NCI-H748 (cell line): ENCODE data around the gene COL28A1.

ENCODE experiments used
- DNase-seq: peaks from one replicate; lab custom pipeline; 2025; ENCODE audit not compliant: unreplicated experiment; lab: John Stamatoyannopoulos, UW

The COL28A1 gene

DNA sequence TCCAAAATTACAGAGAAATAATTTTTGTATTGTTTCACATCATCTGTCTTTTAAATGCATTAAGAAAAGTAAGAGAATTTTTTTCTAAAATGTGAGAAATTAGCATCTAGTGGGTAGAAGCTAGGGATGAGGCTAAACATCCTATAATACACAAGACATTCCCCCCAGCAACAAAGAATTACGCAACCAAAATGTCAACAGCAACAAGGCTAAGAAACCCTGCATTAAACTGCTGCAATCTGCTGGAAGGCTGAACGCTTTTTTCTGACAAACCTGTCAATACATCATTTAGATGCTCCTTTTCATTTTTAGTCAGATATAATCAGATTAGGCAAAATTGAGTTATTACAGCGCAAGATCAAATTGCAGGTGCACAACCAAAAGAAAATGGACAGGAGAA lies 191.1 kb downstream of the COL28A1 start:
- DNase-seq: peak; percentile 45

DNA sequence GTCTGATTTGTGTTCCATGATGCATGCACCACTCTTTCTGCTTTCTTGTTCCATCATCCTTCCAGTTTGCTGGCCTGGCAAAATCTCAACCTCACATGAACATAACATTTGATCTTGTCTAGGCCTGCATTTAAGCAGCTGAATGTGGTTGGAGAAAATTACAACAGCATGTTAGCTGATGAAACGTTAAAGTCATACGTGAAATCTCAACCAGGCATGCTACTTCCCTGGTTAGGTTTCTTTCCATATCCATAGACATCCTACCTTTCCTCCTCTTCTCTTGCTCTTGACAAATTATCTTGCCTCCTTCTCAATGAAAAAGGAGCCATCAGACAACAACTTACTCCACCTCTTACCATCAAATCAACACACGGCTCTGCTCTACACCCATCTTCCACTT lies 199.8 kb downstream of the COL28A1 start:
- no peak for DNase-seq

GRCh38 chr7:7335215-7335614 lies 200.5 kb downstream of the COL28A1 start:
- no peak for DNase-seq

- DNase-seq: no peak
Measured at GRCh38 chr7:7333610-7334009, 202.1 kb downstream of the COL28A1 start.

DNA sequence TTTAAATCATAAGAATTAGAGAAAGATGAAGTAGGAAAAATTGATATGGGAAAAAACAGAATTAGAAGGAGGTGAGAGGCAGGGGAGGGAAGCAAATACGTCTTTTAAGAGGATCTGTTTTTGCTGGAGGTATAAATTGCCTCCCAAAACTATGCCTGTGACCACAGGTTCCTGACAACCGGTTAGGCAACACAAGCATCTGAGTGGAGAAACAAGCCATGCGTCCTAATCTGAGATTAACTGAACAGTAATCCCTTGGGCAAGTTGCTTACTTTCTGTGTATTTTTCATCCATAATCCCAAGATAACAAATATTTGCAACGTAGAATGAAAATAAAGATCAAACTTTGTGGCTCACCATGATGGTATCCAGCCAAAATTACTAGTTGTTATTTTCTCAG lies 204.2 kb downstream of the COL28A1 start:
- no peak for DNase-seq

- no peak for DNase-seq
Measured at GRCh38 chr7:7330997-7331396, 204.7 kb downstream of the COL28A1 start.

DNA sequence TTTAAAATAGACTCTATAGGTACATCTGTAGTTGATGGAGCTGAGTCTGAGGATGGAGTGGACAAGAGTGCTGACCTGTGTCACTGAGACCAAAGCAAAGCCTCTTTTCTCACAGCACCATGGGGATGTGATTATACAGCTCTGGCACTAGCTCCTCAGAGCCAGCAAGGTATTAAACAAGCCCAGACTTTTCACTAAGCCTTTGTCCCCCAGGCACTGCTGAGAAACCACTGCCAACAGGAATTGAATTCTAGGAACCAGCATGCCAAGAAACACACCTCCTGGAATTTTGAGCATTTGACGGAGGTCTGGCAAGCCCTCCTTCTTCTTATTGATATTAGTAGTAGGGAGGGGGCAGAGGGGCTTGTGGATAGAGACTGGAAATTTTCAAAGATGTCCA lies 206.3 kb downstream of the COL28A1 start:
- DNase-seq: peak; percentile 6

GRCh38 chr7:7327423-7327822 lies 208.2 kb downstream of the COL28A1 start:
- DNase-seq: no peak

DNA sequence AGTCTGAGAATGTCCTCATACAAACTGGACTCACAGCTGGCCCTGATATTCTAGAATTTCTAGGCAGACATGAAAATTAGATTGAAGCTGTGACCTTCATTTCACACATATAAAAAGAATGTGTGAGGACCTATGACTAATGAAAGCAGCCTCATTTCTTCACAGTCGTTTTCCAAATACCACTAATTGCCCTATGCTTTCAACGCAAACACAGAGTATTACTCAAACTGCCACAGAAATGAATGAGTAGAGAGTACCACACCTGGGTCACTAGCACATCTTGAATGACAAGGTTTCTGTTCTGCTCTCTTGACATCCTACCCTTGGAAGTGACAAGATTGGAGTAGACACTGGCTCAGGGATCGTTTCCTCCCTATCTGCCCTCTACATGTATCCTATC lies 211.0 kb downstream of the COL28A1 start:
- no peak for DNase-seq

GRCh38 chr7:7323921-7324320 lies 211.8 kb downstream of the COL28A1 start:
- no peak for DNase-seq

- DNase-seq: peak; percentile 41
Measured at GRCh38 chr7:7323352-7323751, 212.3 kb downstream of the COL28A1 start.

DNA sequence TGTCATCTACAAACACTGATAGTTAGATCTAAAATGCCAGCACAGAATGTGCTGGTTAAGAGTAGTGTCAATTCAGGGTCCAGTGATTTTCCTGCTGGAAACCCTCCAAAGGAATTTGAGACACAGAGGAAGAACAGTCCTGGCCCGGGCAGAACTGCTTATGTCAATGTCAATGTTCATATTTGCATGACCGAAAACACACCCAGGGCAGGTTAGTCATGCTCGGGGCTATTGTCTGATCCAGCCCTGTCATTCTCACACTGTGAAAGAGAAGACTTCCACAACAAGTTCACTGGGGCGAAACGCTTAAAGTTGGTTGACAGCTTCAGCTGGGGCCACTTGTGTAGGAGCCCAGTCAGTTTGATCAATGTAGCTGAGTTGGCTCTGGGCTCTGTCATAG lies 214.0 kb downstream of the COL28A1 start:
- no peak for DNase-seq

GRCh38 chr7:7318601-7319000 lies 217.1 kb downstream of the COL28A1 start:
- DNase-seq: no peak

DNA sequence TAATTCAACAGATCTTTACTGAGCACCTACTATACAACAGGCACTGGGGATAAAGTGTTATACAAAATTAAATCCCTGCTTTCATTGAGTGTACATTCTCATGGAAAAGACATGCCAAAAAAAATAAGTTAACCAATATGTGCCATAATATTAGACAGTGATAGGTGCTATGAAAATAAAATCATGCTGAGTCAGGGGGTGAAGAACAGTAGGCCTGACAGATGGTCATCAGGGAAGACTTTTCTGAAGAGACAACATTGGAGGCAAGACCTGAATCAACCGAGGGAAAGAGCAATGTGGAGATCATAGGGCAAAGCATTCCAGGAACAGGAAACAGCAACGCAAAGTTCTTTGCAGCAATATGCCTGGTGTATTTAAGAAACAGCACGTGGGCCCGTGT lies 217.8 kb downstream of the COL28A1 start:
- DNase-seq: no peak

- DNase-seq: no peak
Measured at GRCh38 chr7:7315851-7316250, 219.8 kb downstream of the COL28A1 start.

GRCh38 chr7:7312323-7312722 lies 223.3 kb downstream of the COL28A1 start:
- no peak for DNase-seq

GRCh38 chr7:7311001-7311400 lies 224.7 kb downstream of the COL28A1 start:
- no peak for DNase-seq

GRCh38 chr7:7309203-7309602 lies 226.5 kb downstream of the COL28A1 start:
- no peak for DNase-seq
